ENCODE data around the gene PRICKLE1. TPM values are rescaled to one million over a fixed set of nuclear protein-coding genes. Genes with fewer than 3 reads are reported as not detected.

The PRICKLE1 gene
- total and polyA plus RNA-seq, 2 experiments from 2014 or later: 7.7 to 51.7 TPM

GRCh38 chr12:42409471-42409870, 180.1 kb downstream of the PRICKLE1 start (continued):
- TF ChIP-seq, protein P1, sequence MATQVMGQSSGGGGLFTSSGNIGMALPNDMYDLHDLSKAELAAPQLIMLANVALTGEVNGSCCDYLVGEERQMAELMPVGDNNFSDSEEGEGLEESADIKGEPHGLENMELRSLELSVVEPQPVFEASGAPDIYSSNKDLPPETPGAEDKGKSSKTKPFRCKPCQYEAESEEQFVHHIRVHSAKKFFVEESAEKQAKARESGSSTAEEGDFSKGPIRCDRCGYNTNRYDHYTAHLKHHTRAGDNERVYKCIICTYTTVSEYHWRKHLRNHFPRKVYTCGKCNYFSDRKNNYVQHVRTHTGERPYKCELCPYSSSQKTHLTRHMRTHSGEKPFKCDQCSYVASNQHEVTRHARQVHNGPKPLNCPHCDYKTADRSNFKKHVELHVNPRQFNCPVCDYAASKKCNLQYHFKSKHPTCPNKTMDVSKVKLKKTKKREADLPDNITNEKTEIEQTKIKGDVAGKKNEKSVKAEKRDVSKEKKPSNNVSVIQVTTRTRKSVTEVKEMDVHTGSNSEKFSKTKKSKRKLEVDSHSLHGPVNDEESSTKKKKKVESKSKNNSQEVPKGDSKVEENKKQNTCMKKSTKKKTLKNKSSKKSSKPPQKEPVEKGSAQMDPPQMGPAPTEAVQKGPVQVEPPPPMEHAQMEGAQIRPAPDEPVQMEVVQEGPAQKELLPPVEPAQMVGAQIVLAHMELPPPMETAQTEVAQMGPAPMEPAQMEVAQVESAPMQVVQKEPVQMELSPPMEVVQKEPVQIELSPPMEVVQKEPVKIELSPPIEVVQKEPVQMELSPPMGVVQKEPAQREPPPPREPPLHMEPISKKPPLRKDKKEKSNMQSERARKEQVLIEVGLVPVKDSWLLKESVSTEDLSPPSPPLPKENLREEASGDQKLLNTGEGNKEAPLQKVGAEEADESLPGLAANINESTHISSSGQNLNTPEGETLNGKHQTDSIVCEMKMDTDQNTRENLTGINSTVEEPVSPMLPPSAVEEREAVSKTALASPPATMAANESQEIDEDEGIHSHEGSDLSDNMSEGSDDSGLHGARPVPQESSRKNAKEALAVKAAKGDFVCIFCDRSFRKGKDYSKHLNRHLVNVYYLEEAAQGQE (IDR thresholded peaks at IDR 0.05; ENCODE audit: unreplicated experiment): no peak
- TF ChIP-seq CTCF (conservative IDR thresholded peaks at IDR 0.05; ENCODE audit: low read depth in 2 of 2): no peak

GRCh38 chr12:42407306-42407705, 182.2 kb downstream of the PRICKLE1 start:
- H3K4me3 ChIP-seq: no peak overlapping the region
- TF ChIP-seq CTCF (conservative IDR thresholded peaks at IDR 0.05; ENCODE audit: low read depth in 2 of 2): no peak
- TF ChIP-seq EZH2 (IDR thresholded peaks at IDR 0.05; ENCODE audit: low read depth, unreplicated experiment): no peak
- no peak for TF ChIP-seq ZNF114 (CRISPR knock-in tag; IDR thresholded peaks at IDR 0.05)
- TF ChIP-seq, protein P1 (IDR thresholded peaks at IDR 0.05; ENCODE audit: unreplicated experiment): no peak
- no peak for TF ChIP-seq ZNF331 (CRISPR knock-in tag; IDR thresholded peaks at IDR 0.05; ENCODE audit: low read depth)
- TF ChIP-seq CREB1 (CRISPR knock-in tag; IDR thresholded peaks at IDR 0.05; ENCODE audit: low read depth): no peak
- no peak for TF ChIP-seq EZH2phosphoT487 (IDR thresholded peaks at IDR 0.05; ENCODE audit: unreplicated experiment)
- TF ChIP-seq POLR2AphosphoS5 (IDR thresholded peaks at IDR 0.05; ENCODE audit: low read depth): no peak
- TF ChIP-seq JUNB (IDR thresholded peaks at IDR 0.05; ENCODE audit: unreplicated experiment): no peak
- TF ChIP-seq NANOG (IDR thresholded peaks at IDR 0.05; ENCODE audit: borderline replicate concordance): no peak
- no peak for TF ChIP-seq ETS1 (IDR thresholded peaks at IDR 0.05)

More at GRCh38 chr12:42407306-42407705, 182.2 kb downstream of the PRICKLE1 start:
- H3K27ac ChIP-seq (ENCODE audit: low read depth): no peak overlapping the region
- H2AFZ ChIP-seq: no peak overlapping the region
- no peaks in the 10 kb centered on the region for H3K36me3 ChIP-seq (ENCODE audit: insufficient read depth)
- H3K27me3 ChIP-seq (ENCODE audit: insufficient read depth): no peaks in the 10 kb centered on the region
- H3K79me2 ChIP-seq (replicated peaks; ENCODE audit: insufficient read depth): no peaks in the 10 kb centered on the region
- peaks cover 9% of the 10 kb centered on the region; the same call in 1 of the 3 replicates for H3K36me3 Mint-ChIP-seq (ENCODE audit: low read depth)
- H3K9me3 Mint-ChIP-seq: no peaks in the 10 kb centered on the region
- H3K4me1 ChIP-seq (ENCODE audit: insufficient read depth): no peaks in the 10 kb centered on the region; the same call in 1 of the 2 replicates
- no peaks in the 10 kb centered on the region for H3F3A ChIP-seq (replicated peaks; ENCODE audit: low read depth)
- no peak for ATAC-seq
- H3K27ac Mint-ChIP-seq: no peak overlapping the region
- H3K4me2 ChIP-seq: no peak overlapping the region
- H4K20me1 ChIP-seq (replicated peaks; ENCODE audit: insufficient read depth): 0 out of 2 replicates have a peak, but pooled peaks cover 5% of the 10 kb centered on the region
- H3K27me3 Mint-ChIP-seq (ENCODE audit: insufficient read depth, low read depth, poor library complexity): peaks cover 1% of the 10 kb centered on the region
- DNase-seq (ENCODE audit: low spot score): no peak
- H3K4me1 Mint-ChIP-seq: no peaks in the 10 kb centered on the region
- H3K4me3 Mint-ChIP-seq: no peak overlapping the region
- no peaks in the 10 kb centered on the region for H3K9me2 ChIP-seq (ENCODE audit: insufficient read depth)
